ENCODE results near the gene RNF130. TPM values are rescaled to one million over a fixed set of nuclear protein-coding genes. Genes with fewer than 3 reads are reported as not detected.

Gene RNF130
- total RNA-seq, 1 donor from 2014 or later = 73.8 TPM

- H3K27ac Mint-ChIP-seq = no peak overlapping the region
- H3K27me3 Mint-ChIP-seq = no peaks in the 10 kb centered on the region
- peaks cover 4% of the 10 kb centered on the region for H3K4me1 Mint-ChIP-seq (ENCODE audit: low read depth)
- no peak for TF ChIP-seq CTCF (IDR thresholded peaks at IDR 0.05; ENCODE audit: unreplicated experiment)
- no peak for DNase-seq (ENCODE audit: low spot score, unreplicated experiment)
- no peaks in the 10 kb centered on the region for H3K9me3 Mint-ChIP-seq (ENCODE audit: low read depth)
- H3K4me3 Mint-ChIP-seq (ENCODE audit: low read depth) = no peak overlapping the region
- H3K36me3 Mint-ChIP-seq (ENCODE audit: insufficient read depth) = no peaks in the 10 kb centered on the region
These were observed 42.9 kb upstream of the RNF130 start for GRCh38 chr5:180114304-180115003.

DNA sequence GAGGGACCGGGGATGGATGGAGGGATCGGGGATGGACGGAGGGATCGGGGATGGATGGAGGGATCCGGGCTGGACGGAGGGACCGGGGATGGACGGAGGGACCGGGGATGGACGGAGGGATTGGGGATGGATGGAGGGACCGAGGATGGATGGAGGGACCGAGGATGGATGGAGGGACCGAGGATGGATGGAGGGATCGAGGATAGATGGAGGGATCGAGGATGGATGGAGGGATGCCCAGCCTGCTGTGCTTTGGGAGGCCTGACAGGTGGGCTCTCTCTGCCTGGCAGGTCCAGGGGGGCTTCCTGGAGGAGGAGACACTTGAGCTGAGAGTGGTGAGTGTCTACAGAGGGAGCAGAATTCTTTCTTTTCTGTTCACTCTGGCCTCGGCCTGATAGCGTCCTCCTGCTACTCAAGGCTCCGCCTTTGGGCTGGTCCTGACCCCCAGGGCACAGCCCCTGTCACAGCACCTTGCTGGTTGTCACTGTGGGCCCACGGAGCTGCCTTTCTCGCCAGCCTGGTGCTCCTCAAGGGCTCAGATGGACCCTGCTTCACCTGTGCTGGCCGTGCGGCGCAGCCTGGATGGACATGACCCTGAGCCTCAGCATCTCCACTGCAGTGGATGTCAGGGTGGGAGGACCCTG lies 42.2 kb upstream of the RNF130 start:
- no peaks in the 10 kb centered on the region for H3K27me3 Mint-ChIP-seq
- H3K27ac Mint-ChIP-seq = no peak overlapping the region
- no peaks in the 10 kb centered on the region for H3K9me3 Mint-ChIP-seq (ENCODE audit: low read depth)
- H3K4me1 Mint-ChIP-seq (ENCODE audit: low read depth) = peaks cover 4% of the 10 kb centered on the region
- DNase-seq (ENCODE audit: low spot score, unreplicated experiment) = no peak
- H3K4me3 Mint-ChIP-seq (ENCODE audit: low read depth) = no peak overlapping the region
- no peaks in the 10 kb centered on the region for H3K36me3 Mint-ChIP-seq (ENCODE audit: insufficient read depth)
- no peak for TF ChIP-seq CTCF (IDR thresholded peaks at IDR 0.05; ENCODE audit: unreplicated experiment)

DNA sequence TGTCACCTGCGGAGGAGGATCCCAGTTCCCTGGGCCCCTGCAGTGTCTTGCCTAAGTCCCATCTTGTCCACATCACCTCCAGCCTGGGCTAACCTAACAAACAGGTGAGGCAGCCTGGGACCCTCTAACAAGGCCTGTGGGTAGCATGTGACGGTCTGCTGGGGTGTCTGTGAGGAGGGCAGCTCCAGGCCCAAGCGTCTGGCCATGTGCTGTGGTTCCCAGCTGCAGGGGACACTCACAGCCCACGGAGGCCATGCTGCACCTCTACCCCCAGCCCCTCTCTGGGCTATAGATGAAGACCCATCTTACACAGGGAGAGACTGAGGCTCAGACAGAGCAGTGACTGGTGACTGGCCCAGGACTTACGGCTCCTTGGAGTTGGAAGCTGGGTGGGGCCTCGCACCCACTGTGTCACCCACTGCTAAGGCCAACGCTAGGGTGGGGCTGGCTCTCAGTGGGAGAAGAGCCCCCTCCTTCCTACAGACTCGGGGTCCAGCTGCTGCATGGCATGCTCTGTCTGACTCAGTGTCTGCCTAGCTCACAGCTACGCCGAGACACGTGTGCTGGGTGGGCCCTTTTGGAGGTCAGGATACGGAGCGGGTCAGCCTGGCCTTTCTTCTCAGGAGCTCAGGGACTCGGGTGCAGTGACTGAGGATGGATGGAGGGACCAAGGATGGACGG lies 40.8 kb upstream of the RNF130 start:
- no peak overlapping the region for H3K27ac Mint-ChIP-seq
- TF ChIP-seq CTCF (IDR thresholded peaks at IDR 0.05; ENCODE audit: unreplicated experiment) = no peak
- H3K4me3 Mint-ChIP-seq (ENCODE audit: low read depth) = no peak overlapping the region
- peaks cover 2% of the 10 kb centered on the region for H3K36me3 Mint-ChIP-seq (ENCODE audit: insufficient read depth)
- no peaks in the 10 kb centered on the region for H3K27me3 Mint-ChIP-seq
- DNase-seq (ENCODE audit: low spot score, unreplicated experiment) = no peak
- peaks cover 4% of the 10 kb centered on the region for H3K9me3 Mint-ChIP-seq (ENCODE audit: low read depth)
- peaks cover 4% of the 10 kb centered on the region for H3K4me1 Mint-ChIP-seq (ENCODE audit: low read depth)

- Mint-ChIP-seq H3K27ac (no peak overlapping the region), H3K27me3 (no peaks in the 10 kb centered on the region), H3K9me3 (ENCODE audit: low read depth) (peaks cover 12% of the 10 kb centered on the region), H3K4me1 (ENCODE audit: low read depth) (peaks cover 4% of the 10 kb centered on the region), H3K36me3 (ENCODE audit: insufficient read depth) (peaks cover 2% of the 10 kb centered on the region), H3K4me3 (ENCODE audit: low read depth) (no peak overlapping the region)
- TF ChIP-seq CTCF (IDR thresholded peaks at IDR 0.05; ENCODE audit: unreplicated experiment) = no peak
- no peak for DNase-seq (ENCODE audit: low spot score, unreplicated experiment)
These were observed 39.9 kb upstream of the RNF130 start for GRCh38 chr5:180111273-180112002.

DNA sequence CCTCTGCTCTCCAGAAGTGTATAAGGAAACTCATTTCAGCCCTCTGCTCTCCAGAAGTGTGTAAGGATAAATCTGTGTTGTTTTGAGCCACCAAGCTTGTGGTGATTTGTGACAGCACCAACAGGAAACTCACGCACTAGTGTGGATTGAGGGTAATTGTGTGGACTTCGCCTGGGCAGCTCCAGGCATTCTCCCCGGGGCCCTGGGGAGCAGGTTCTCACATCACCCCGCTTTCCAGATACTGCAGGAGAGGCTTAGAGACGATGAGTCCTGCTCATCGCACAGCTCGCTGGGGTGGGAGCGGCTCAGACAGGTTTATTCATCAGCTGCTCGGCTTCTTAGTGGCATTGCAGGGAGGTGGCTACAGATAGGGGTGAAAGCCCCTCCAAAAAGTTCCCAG lies 38.4 kb upstream of the RNF130 start:
- H3K9me3 Mint-ChIP-seq (ENCODE audit: low read depth) = peaks cover 16% of the 10 kb centered on the region
- no peaks in the 10 kb centered on the region for H3K4me1 Mint-ChIP-seq (ENCODE audit: low read depth)
- no peaks in the 10 kb centered on the region for H3K27me3 Mint-ChIP-seq
- H3K36me3 Mint-ChIP-seq (ENCODE audit: insufficient read depth) = peaks cover 2% of the 10 kb centered on the region
- no peak overlapping the region for H3K4me3 Mint-ChIP-seq (ENCODE audit: low read depth)
- DNase-seq (ENCODE audit: low spot score, unreplicated experiment) = no peak
- TF ChIP-seq CTCF (IDR thresholded peaks at IDR 0.05; ENCODE audit: unreplicated experiment) = no peak
- H3K27ac Mint-ChIP-seq = no peak overlapping the region
